Skeletal muscle cell (primary cell): ENCODE measurements around the gene KANSL3.
"Not testable (repeated sequence)": the region's sequence is repeated elsewhere in the genome, so short reads cannot be mapped to it uniquely, and the experiment has no call there.

Source experiments
- DNase-seq: peaks from one replicate; pipeline ENCODE4 v3.0.0-alpha.2; 2010; ENCODE audit warnings: low read depth
- H3K4me3 ChIP-seq: 2 replicates; pipeline ENCODE4 v1.5.1; 2011; ENCODE audit warnings: low read depth, mild to moderate bottlenecking, control low read depth, low read length, moderate library complexity

The KANSL3 gene

GRCh38 chr2:96661324-96661723 is 23.2 kb upstream of the KANSL3 start:
- no peak overlapping the region for H3K4me3 ChIP-seq
- DNase-seq, result no peak

- no peak for DNase-seq
- no peak overlapping the region for H3K4me3 ChIP-seq
These were observed 18.4 kb upstream of the KANSL3 start for GRCh38 chr2:96656540-96656939.

- H3K4me3 ChIP-seq, result no peak overlapping the region
These were observed 17.4 kb upstream of the KANSL3 start for GRCh38 chr2:96655526-96655925.

GRCh38 chr2:96654791-96655190 is 16.7 kb upstream of the KANSL3 start:
- not testable (repeated sequence) for DNase-seq, H3K4me3 ChIP-seq

More at GRCh38 chr2:96655526-96655925, 17.4 kb upstream of the KANSL3 start:
- no peak for DNase-seq

GRCh38 chr2:96651793-96652192 is 13.7 kb upstream of the KANSL3 start:
- no peak overlapping the region for H3K4me3 ChIP-seq
- no peak for DNase-seq

- DNase-seq, result no peak
These were observed 11.2 kb upstream of the KANSL3 start for GRCh38 chr2:96649342-96649741.

GRCh38 chr2:96648306-96648930 is 10.3 kb upstream of the KANSL3 start:
- no peak for DNase-seq
- H3K4me3 ChIP-seq, result no peak overlapping the region

More at GRCh38 chr2:96649342-96649741, 11.2 kb upstream of the KANSL3 start:
- no peak overlapping the region for H3K4me3 ChIP-seq

GRCh38 chr2:96647681-96648080 is 9.6 kb upstream of the KANSL3 start:
- no peak for DNase-seq
- H3K4me3 ChIP-seq, result no peak overlapping the region

- no peak for DNase-seq
- H3K4me3 ChIP-seq, result peak within 1 kb of the TSS; percentile 31
These were observed 4.7 kb upstream of the KANSL3 start, which contains the start of gene FER1L5 for GRCh38 chr2:96642564-96643360. FER1L5 (plus strand) TSS chr2:96642764; CDS start chr2:96642837, 73 bp downstream.

- DNase-seq, result peak; percentile 47
- peak overlapping the region; percentile 70 for H3K4me3 ChIP-seq
These were observed 548 bp downstream of the KANSL3 start for GRCh38 chr2:96637385-96638143.

GRCh38 chr2:96636551-96637171 is 1.5 kb downstream of the KANSL3 start:
- DNase-seq, result no peak
- H3K4me3 ChIP-seq, result peak overlapping the region; percentile 70

GRCh38 chr2:96633641-96634040 is 4.5 kb downstream of the KANSL3 start:
- no peak overlapping the region for H3K4me3 ChIP-seq
- DNase-seq, result no peak

GRCh38 chr2:96631804-96632435 is 6.2 kb downstream of the KANSL3 start:
- DNase-seq, result no peak
- no peak overlapping the region for H3K4me3 ChIP-seq

GRCh38 chr2:96626553-96626942 is 11.6 kb downstream of the KANSL3 start:
- no peak overlapping the region for H3K4me3 ChIP-seq
- no peak for DNase-seq

- H3K4me3 ChIP-seq, result no peak overlapping the region
- no peak for DNase-seq
These were observed 12.2 kb downstream of the KANSL3 start for GRCh38 chr2:96625571-96626552.

- no peak overlapping the region for H3K4me3 ChIP-seq
- DNase-seq, result no peak
These were observed 15.0 kb downstream of the KANSL3 start for GRCh38 chr2:96623116-96623515.

GRCh38 chr2:96622544-96622943 is 15.6 kb downstream of the KANSL3 start:
- no peak for DNase-seq
- no peak overlapping the region for H3K4me3 ChIP-seq

- no peak overlapping the region for H3K4me3 ChIP-seq
- DNase-seq, result peak; percentile 25
These were observed 19.4 kb downstream of the KANSL3 start for GRCh38 chr2:96618596-96619283.
